PFSK-1 (cell line): ENCODE data around the gene RNF223.

ENCODE experiments used
- POLR2AphosphoS5 ChIP-seq: IDR thresholded peaks from 2 replicates; pipeline ENCODE4 v1.6.1; 2012; ENCODE audit warnings: low read depth, mild to moderate bottlenecking, control low read depth, low read length, moderate library complexity
- SIN3A ChIP-seq: IDR thresholded peaks from 2 replicates; pipeline ENCODE4 v1.6.1; 2012; ENCODE audit warnings: mild to moderate bottlenecking, low read length, moderate library complexity, borderline replicate concordance; ENCODE audit not compliant: insufficient read depth

- TF ChIP-seq POLR2AphosphoS5 (no peak), SIN3A (no peak)
These were observed 21.1 kb downstream of the RNF223 start for GRCh38 chr1:1053022-1053421.
